Heart left ventricle (tissue), 13 donors: ENCODE results near the gene LIMS2.

Source experiments
- POLR2A ChIP-seq, 2 donors: fragments of 450-650 bp; IDR thresholded peaks; one replicate each; pipeline ENCODE4 v1.6.1; 2017; ENCODE audit warnings: antibody characterized with exemption in 2 of 2, mild to moderate bottlenecking in 2 of 2, moderate library complexity in 2 of 2
- TF ChIP-seq, protein P1 (sequence below), 12 donors: fragments of 200-600 bp; sonication (generic) in 4 of 12; IDR thresholded peaks; one replicate each; pipeline versions ENCODE4 v1.5.0 to v1.8.0; 2018 to 2022; ENCODE audit warnings: antibody characterized with exemption in 12 of 12, mild to moderate bottlenecking in 5 of 12
- donor health status: ischemic (EF 13 %, LVEDD 7.1; RV severe dilation, severe dysfunction).
- donor health status: DM: no; HTN: yes; CAD: no.
- donor health status: DM: no; HTN: no; CAD: no.
- donor health status: ischemic (EF 25% LVEDD 6.9; RV normal size, moderate dysfunction).
- donor health status: ischemic (EF 25% LVEDD 5.7; RV mildly dilated, moderate dysfunction).
- donor health status: ischemic (EF 35%, LVEDD 5.7; RV mildly dilated, moderate dysfunction).
- donor health status: nonischemic (EF 11% LVEDD 7.7; RV severe dilation, severe dysfunction).
- donor health status: DM: yes; HTN: yes; CAD: no.
- donor health status: PGD.
- donor health status: ischemic (EF 29% LVEDD 5.4; RV normal size, mild dysfunction).
- donor health status: nonischemic (EF 23%, LVEDD 6.1; RV moderate dilation, normal function).

- TF ChIP-seq, protein P1, sequence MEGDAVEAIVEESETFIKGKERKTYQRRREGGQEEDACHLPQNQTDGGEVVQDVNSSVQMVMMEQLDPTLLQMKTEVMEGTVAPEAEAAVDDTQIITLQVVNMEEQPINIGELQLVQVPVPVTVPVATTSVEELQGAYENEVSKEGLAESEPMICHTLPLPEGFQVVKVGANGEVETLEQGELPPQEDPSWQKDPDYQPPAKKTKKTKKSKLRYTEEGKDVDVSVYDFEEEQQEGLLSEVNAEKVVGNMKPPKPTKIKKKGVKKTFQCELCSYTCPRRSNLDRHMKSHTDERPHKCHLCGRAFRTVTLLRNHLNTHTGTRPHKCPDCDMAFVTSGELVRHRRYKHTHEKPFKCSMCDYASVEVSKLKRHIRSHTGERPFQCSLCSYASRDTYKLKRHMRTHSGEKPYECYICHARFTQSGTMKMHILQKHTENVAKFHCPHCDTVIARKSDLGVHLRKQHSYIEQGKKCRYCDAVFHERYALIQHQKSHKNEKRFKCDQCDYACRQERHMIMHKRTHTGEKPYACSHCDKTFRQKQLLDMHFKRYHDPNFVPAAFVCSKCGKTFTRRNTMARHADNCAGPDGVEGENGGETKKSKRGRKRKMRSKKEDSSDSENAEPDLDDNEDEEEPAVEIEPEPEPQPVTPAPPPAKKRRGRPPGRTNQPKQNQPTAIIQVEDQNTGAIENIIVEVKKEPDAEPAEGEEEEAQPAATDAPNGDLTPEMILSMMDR (IDR thresholded peaks at IDR 0.05), result no peak
- TF ChIP-seq POLR2A (IDR thresholded peaks at IDR 0.05), result no peak
These were observed 17.2 kb downstream of the LIMS2 start for GRCh38 chr2:127658146-127658545.
